Thyroid gland (tissue), 4 donors: Measurements from ENCODE around the gene CALM1.

Experiments used
- CTCF ChIP-seq, 6 experiments: fragments of 200-600 bp in 3 of 6; fragments of 450-650 bp in 3 of 6; sonication (generic) in 3 of 6; IDR thresholded peaks; one replicate each; pipeline ENCODE4 v1.5.1; 2016 to 2019; ENCODE audit warnings: antibody characterized with exemption in 6 of 6, mild to moderate bottlenecking in 2 of 6, inconsistent platforms in 1 of 6, moderate library complexity in 1 of 6
- POLR2A ChIP-seq, 2 donors: fragments of 450-650 bp; IDR thresholded peaks; one replicate each; pipeline ENCODE4 v1.6.1; 2017; ENCODE audit warnings: antibody characterized with exemption in 2 of 2, mild to moderate bottlenecking in 2 of 2, moderate library complexity in 1 of 2

- TF ChIP-seq CTCF (IDR thresholded peaks at IDR 0.05) (no peak), POLR2A (IDR thresholded peaks at IDR 0.05) (no peak)
Observed at GRCh38 chr14:90440021-90440451, 43.2 kb downstream of the CALM1 start.
